ENCODE measurements around the gene RPS6KC1.
"Not testable (repeated sequence)": the region's sequence is repeated elsewhere in the genome, so short reads cannot be mapped to it uniquely, and the experiment has no call there.

Gene RPS6KC1, protein sequence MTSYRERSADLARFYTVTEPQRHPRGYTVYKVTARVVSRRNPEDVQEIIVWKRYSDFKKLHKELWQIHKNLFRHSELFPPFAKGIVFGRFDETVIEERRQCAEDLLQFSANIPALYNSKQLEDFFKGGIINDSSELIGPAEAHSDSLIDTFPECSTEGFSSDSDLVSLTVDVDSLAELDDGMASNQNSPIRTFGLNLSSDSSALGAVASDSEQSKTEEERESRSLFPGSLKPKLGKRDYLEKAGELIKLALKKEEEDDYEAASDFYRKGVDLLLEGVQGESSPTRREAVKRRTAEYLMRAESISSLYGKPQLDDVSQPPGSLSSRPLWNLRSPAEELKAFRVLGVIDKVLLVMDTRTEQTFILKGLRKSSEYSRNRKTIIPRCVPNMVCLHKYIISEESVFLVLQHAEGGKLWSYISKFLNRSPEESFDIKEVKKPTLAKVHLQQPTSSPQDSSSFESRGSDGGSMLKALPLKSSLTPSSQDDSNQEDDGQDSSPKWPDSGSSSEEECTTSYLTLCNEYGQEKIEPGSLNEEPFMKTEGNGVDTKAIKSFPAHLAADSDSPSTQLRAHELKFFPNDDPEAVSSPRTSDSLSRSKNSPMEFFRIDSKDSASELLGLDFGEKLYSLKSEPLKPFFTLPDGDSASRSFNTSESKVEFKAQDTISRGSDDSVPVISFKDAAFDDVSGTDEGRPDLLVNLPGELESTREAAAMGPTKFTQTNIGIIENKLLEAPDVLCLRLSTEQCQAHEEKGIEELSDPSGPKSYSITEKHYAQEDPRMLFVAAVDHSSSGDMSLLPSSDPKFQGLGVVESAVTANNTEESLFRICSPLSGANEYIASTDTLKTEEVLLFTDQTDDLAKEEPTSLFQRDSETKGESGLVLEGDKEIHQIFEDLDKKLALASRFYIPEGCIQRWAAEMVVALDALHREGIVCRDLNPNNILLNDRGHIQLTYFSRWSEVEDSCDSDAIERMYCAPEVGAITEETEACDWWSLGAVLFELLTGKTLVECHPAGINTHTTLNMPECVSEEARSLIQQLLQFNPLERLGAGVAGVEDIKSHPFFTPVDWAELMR

DNA sequence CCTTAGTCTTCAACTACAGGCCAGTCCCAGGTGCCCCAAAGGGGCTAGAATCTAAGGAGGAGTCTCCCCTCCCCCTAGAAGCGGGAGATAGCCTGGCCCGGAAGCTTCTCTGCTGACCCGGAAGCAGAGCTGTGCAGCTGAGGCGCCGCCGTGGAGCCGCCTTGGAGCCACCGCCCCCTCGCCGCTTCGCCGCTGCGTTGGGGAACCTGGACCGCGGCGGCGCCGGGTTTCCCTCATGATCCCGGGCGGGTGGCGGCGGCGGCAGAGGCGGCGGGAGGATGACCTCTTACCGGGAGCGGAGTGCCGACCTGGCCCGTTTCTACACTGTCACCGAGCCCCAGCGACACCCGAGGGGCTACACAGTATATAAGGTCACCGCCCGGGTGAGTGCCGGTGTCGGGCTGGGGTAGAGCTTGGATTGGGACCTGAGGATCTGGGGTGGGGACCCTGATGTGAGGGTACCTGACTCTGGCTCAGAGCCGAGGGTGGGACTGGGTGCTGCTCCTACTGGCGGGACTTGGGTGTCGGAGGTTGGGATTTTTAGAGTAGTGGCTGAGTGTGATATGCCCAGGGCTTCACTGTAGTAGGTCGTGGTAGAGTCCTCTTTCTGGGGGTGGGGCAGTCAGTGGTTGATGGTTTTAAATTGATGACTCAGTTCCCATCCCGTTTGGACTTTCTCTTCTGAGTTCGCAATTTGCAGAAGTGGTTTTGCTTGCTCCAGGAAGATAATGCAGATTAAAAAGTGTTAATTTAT lies at the start of gene RPS6KC1:
Gene RPS6KC1 (plus strand): TSS at position 115 of the 754 bp plus-strand sequence. CDS start 164 bp downstream, at position 279.
- peak; percentile 54 for DNase-seq

DNA sequence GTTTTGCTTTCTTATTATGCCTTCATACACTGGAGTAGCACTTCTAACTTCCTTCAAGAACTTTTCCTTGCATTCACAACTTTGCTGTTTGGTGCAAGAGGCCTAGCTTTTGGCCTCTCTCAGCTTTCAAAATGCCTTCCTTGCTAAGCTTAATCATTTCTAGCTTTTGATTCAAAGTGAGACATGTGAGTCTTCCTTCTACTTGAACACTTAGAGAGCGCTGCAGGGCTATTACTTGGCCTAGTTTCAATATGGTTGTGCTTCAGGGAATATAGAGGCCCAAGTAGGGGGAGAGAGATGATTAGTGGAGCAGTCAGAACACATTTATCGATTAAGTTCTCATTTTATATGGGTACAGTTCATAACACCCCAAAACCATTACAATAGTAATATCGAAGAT lies 47.8 kb upstream of the RPS6KC1 start:
- no peak for DNase-seq

DNA sequence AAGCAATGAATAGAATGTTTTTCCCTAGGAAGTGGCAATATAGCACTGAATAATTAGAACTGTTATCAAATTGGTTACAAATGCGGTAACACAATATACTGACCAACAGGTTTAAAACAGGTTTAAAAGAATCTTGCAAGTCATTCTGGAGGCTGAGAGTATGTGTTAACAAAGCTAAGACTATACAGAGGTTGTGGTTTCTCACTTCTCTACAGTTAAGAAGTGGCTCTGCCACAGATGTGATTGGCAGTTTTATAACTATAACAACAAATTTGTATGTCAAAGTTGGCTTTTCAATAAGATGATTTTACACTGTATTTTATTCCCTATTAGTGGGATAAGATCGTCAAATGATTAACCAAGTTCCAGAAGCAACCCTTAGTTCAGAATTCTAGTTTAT lies 42.5 kb upstream of the RPS6KC1 start:
- DNase-seq, result no peak

DNA sequence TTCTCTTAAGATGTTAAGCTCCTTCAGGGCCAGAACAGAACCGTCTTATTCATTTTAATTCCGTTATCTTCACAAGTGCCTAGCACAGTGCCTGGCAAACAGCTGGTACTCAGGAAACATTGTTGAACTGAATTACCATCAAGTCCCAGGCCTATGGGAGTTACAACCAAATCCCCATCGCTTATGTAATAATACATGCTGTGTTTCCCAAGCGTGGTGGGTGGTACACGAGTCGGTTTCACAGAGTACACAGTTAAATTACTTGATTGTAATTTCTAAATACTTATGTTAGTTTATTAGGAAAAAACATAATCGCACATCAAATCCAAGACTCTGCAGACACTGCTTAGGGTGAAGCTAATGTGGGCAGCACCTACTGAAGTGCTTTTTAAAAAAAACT lies 36.4 kb upstream of the RPS6KC1 start:
- no peak for DNase-seq

DNA sequence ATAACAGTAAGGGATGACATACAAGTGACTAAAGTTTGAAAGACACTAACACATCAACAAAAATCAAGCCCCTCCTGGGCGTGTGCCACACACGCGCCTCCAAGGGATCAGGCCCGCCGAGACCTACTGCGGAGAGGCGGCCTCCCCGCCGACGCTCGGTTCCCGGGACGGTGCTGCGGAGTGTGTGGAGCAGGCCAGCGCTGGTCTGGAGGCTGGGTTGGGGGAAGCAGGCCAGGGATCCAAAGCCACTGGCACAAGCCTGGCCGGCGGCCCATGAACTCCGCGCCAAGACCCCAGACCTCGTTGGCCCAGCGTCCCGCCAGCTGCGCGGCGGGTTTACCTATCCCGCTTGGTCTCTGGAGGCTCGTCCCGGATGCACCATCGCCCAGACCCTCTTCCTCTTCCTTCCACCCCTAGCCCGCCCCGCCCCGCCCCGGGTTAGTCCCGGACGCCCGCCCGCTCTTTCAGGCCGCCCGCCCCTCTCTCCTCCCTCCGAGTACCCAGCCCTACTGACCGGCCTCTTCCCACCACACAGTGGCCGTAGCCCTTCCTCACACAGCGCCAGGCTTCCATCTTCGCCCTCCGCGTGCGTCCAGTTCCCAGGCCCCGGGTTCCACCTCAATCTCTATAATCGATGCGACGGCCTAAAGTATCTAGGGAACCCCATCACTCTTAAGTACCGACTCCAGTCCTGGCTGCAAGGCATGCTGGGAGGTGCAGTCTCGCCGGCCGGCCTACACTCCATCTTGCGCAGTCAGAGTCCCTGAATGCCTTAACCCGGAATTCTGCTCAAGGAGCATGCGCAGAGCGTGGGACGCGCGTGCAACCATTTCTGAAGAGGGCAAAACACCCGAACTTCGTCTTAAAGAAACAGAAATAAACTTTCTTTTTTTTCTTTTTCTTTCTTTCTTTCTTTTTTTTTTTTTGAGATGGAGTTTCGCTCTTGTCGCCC lies 35.7 kb upstream of the RPS6KC1 start, which contains the start of gene ANGEL2:
Gene ANGEL2 (minus strand): TSS at position 769 of the 952 bp plus-strand sequence. CDS start 196 bp downstream, at position 573.
- DNase-seq, result peak; percentile 79

DNA sequence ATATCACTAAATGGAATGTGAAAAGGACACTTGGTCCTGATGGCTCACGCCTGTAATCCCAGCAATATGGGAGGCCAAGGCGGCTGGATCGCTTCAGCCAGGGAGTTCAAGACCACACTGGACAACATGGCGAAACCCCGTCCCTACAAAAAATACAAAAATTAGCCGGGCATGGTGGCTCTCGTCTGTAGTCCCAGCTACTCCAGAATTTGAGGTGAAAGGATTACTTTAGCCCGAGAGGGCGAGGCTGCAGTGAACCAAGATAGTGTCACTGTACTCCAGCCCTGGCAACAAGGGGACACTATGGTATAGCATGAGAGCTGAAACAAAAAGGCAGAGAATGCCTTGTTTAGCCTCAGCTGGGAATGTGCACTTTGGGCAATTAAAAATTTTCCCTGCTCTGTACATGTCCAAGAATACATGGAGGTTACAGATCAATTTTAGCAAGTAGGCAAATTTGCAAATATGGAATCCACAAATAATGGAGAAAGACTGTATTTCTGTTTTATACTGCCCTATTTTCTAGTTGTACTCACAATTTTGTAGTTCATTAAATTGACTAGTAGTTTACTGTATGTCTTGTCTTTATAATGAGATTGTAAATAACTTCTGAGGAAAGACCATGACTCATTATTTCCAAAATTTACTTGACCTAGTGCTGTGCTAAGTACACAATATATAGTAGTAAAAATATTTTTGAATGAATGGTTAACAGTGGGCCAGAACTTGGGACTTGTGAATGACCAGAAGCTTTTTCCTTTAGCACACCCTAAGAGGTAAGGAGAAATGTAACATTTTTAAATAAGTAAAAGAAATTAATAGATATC lies 33.4 kb upstream of the RPS6KC1 start:
- DNase-seq, result no peak

DNA sequence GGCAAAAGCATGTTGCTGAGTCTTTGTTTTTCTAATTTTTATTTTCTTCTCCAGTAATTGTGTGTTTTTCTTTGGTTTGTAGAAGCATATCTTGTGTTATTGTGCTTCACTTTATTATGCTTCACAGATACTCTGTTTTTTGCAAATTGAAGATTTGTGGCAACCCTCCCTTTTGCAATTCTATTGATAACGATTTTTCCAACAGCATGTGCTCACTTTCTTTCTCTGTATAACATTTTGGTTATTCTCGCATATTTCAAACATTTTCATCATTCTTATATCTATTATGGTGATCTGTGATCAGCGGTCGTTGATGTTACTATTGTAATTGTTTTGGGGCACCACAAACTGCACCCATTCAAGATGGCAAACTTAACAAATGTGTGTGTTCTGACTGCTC lies 31.6 kb upstream of the RPS6KC1 start:
- no peak for DNase-seq

DNA sequence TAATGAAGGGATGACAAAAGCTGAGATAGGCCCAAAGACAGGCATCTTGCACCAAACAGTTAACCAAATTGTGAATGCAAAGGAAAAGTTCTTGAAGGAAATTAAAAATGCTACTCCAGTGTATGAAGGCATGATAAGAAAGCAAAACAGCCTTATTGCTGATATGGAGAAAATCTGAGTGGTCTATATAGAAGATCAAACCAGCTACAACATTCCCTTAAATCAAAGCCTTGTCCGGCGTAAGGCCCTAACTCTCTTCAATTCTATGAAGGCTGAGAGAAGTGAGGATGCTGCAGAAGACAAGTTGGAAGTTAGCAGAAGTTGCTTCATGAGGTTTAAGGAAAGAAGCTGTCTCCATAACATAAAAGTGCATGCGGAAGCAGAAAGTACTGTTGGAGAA lies 31.0 kb upstream of the RPS6KC1 start:
- no peak for DNase-seq

DNA sequence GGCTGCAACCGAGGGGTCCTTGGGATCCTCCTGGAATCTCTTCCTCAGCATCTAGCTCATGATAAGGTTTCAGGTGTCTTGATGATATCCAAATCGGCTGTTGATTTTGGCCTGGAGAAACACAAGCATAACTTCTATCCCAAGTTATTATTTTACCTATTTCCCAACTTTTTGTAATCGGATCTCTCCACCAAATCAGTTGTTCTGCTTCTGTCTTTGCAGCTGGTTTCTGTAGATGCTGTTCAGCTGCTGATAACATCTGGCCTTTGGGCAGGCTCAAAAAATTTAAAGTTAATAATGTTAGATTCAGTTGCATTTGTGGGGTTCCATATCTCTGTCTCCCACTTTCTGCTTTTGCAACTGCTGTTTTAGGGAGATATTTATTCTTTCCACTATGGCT lies 24.0 kb upstream of the RPS6KC1 start:
- DNase-seq, result not testable (repeated sequence)

DNA sequence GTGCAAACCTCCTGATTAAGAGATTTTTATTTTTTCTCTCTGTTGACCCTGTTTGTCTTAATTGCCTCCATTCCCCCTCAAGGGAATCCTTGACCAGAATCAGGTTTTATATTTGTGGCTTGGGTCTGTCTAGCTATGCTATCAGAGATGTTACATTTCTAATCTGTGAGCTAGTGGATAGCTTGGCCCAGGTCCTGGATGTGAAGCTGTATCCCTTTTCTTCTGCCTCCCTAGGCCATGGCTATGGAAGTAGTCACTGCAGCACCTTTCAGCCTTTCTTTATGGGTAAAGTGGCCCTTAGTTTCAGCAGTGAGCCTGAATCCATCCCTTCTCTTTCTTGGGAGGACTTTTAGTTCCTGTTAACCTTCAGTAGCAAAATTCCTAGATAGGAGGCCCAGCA lies 18.4 kb upstream of the RPS6KC1 start:
- no peak for DNase-seq

DNA sequence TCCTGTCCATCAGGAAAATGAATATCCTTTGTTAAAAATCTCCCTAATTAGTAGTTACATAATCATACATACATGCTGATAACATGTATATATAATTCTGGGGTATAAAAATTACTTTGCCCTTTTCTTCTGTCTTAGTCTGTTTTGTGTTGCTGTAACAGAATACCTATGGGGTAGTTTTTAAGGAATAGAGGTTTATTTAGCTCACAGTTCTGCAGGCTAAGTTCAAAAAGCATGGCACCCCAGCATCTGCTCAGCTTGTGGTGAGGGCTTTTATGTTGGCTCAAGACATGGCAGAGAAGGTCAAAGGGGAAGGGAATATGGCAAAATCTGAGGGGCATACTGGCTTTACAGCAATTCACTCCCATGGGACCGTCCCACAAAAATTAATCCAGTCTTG lies 16.3 kb upstream of the RPS6KC1 start:
- DNase-seq, result no peak

DNA sequence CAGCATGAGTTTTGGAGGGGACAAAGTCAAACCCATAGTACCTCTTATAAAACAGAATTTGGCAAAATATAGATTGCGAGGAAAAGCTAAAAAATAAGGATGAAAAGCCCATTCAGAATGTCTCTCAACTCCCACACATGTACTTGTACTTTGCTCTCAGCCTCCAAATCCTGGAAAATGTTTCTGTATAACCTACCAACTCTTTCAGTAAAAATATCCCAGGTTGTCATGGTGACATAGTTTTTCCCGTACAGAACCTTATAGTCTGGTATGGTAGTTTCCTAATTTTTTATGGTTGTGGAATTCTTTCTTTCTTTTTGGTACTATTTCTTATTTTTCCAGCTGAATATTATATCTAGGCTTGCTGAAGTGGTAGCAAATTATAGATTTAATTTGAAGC lies 15.5 kb upstream of the RPS6KC1 start:
- no peak for DNase-seq

DNA sequence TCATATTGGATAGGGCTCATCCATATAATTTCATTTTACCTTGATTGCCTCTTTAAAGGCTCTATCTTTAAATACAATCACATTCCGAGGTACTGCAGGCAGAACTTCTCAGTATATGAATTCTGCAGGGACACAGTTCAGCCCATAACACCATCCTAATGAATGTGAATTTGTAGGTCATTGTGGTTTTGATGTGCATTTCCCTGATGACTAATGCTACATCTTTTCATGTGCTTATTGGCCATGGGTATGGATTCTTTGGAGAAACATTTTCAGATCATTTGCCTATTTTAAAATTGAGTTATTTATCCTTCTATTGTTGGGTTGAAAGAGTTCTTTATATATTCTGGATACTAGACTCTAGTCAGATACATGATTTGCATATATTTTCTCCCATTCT lies 9.6 kb upstream of the RPS6KC1 start:
- DNase-seq, result no peak

DNA sequence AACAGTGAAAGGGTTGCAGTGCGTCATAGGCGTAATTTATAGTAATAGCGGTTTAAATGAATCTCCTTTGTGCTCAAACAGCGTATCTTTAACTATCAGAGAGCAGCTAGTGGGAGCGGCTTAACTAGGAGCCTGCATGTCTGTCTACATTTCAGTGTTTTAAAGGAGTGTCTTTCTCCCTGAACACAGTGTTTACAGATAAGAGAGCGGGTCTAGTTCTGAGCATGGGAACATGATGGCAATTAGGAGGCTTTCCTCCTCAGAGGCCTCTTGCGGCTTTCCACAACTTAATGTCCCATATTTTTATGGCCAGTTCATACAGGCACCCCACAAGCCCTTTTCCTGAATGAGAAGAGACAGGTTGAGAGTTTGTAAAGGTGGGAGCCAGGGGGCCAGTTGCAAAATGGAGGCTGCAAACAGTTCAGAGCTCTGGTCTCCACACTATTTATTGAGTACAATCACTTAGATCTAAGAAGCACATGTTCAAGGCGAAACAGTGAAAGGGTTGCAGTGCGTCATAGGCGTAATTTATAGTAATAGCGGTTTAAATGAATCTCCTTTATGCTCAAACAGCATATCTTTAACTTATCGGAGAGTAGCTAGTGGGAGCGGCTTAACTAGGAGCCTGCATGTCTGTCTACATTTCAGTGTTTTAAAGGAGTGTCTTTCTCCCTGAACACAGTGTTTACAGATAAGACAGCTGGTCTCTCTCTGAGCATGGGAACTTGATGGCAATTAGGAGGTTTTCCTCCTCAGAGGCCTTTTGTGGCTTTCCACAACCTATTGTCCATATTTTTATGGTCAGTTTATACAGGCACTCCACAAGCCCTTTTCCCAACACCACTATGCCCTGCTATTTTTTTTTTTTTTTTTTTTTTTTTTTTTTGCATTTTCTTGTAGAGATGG lies 5.5 kb upstream of the RPS6KC1 start:
- not testable (repeated sequence) for DNase-seq

DNA sequence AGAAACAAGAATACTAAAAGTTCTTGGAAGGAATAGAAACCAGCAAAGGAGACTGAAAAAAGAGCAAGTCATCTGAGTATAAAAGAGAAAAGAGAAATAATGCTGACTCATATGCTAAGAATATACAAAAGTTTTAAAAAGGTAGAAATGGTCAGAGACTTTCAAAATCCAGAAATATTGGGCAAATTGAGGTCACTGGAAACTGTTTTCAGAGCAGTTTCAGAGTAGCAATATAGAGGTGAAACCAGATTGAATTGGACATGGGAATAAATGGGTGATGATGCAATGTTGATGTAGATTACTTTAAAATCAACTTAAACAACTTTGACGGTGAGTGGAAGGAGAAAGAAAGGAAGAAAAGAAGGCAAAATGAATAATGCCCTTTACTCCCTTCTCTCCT lies 1.8 kb upstream of the RPS6KC1 start:
- DNase-seq, result no peak

DNA sequence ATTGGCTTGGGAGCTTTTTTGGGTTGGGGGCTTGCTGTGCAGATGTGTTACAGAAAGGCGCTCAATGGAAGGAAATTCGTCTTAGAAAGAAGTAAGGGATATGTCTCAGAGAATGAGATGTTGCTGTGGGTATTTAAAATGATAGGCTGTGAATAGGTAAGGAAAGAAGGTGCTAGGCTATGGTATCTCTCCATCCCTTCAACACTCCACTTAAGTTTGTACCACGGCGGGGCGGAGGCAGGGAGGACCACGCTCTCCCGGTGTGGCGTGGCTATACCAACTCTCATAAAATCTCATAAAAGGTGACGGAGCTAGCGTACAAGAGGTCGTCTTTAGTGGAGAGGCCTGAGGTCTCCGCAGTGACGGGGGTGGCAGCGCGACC lies 305 bp upstream of the RPS6KC1 start:
- DNase-seq, result no peak

DNA sequence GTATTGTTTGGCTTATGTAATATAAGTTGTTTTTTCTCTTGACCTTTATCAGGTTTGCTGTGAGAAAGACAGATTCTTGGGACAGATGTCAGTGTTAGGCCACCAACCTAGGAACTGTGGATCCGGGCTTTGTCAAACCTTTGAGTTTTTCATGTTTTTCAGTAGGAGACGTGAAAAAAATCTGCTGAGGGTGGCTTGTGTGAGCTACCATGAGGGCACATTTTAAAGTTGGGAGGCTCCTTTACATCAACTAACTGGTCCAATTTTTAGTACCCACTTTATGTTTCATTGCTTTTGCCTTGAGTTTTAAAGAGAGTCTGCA lies 801 bp downstream of the RPS6KC1 start:
- no peak for DNase-seq

DNA sequence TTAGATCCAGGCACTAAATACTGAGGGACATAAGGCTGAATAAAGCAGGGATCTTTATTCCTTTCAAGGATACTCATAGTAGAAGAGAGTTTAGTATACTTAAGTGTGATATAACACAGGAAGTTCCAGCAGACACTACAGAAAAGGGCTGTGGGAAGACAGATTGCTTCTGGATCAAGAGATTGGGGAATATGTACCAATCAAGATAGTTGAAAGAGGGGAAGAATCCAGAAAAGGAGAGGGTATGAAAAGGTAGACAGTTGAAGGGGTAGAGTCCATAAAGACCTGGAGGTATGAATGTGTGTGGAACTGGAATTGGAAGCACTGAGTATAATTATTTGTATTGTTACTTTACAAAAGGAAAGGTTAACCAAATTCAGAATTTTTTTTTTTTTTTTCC lies 2.4 kb downstream of the RPS6KC1 start:
- no peak for DNase-seq

DNA sequence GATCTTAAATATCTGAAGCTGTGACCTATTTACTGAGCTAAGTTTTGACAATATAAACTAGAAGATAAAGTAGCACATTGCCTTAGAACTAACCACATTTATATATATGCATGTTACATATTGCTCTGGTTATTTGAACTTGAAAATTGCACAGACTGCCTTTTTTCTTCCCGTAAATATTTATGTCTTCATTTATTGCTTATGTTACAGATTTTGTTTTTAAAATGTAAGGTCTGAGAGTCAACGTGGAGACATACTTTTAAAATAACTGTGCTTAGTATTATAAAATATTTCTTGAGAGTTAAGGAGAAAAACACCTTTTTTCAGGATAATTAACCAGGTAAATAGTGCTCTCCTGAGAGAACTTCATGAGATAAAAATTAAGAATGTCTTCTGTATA lies 3.1 kb downstream of the RPS6KC1 start:
- no peak for DNase-seq

Data from NCI-H2029 treated with DMSO at 0.1 percent for 48 hours (cell line).